ENCODE measurements around the gene TSSC4. TPM values are rescaled to one million over a fixed set of nuclear protein-coding genes. Genes with fewer than 3 reads are reported as not detected.

Gene TSSC4
- total RNA-seq, 3 donors from 2014 or later: 33.9 to 58.8 (median 39.2) TPM

DNA sequence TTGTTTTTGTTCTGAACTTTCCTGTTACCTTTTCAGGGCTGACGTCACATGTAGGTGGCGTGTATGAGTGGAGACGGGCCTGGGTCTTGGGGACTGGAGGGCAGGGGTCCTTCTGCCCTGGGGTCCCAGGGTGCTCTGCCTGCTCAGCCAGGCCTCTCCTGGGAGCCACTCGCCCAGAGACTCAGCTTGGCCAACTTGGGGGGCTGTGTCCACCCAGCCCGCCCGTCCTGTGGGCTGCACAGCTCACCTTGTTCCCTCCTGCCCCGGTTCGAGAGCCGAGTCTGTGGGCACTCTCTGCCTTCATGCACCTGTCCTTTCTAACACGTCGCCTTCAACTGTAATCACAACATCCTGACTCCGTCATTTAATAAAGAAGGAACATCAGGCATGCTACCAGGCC is 3.5 kb upstream of the TSSC4 start:
- Histone ChIP-seq H3K9me3 (no peaks in the 10 kb centered on the region), H3K36me3 (ENCODE audit: low read depth) (peaks cover 6% of the 10 kb centered on the region), H3K4me3 (no peak overlapping the region), H3K4me1 (ENCODE audit: low read depth) (peaks cover 19% of the 10 kb centered on the region)
- ATAC-seq: no peak
- DNase-seq: no peak
- TF ChIP-seq, protein P1, sequence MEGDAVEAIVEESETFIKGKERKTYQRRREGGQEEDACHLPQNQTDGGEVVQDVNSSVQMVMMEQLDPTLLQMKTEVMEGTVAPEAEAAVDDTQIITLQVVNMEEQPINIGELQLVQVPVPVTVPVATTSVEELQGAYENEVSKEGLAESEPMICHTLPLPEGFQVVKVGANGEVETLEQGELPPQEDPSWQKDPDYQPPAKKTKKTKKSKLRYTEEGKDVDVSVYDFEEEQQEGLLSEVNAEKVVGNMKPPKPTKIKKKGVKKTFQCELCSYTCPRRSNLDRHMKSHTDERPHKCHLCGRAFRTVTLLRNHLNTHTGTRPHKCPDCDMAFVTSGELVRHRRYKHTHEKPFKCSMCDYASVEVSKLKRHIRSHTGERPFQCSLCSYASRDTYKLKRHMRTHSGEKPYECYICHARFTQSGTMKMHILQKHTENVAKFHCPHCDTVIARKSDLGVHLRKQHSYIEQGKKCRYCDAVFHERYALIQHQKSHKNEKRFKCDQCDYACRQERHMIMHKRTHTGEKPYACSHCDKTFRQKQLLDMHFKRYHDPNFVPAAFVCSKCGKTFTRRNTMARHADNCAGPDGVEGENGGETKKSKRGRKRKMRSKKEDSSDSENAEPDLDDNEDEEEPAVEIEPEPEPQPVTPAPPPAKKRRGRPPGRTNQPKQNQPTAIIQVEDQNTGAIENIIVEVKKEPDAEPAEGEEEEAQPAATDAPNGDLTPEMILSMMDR (IDR thresholded peaks at IDR 0.05): no peak
- intact Hi-C loops (cut with DNase I, micrococcal nuclease): no loop called here

DNA sequence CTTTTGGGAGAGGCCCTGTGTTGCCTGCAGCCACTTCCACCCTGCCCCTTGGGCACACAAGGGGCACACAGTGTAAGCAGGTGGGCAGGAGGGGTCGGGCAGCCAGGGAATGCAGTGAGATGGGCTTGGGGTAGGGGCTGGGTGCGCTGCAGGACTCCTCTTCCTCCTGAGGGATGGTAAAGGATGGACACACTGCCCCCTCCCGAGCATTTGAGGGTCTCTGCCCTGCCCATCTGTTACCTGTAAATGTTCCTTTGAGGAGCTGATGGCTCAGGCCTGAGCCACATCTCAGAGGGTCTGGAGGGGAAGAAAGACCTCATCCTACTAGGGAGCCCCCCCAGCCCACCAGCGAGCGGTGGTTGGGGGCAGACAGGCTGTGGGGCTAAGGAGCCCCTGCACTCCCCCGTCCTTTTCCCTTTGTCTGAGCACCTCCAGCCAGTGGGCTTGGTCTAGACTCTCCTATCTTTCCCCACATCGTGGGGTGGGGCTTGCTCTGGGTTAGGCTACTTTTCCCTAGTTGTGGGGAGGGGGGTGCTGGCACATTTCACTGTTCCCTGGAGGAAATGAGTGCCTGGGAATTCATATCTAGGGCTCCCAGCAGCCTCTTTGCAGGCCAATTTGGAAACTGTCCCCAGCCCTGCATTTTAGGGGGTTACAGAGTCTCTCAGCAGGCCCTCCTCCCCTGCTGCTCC is 1.7 kb upstream of the TSSC4 start:
- TF ChIP-seq, protein P1 (IDR thresholded peaks at IDR 0.05): no peak
- Histone ChIP-seq H3K4me3 (no peak overlapping the region), H3K9me3 (no peaks in the 10 kb centered on the region), H3K36me3 (ENCODE audit: low read depth) (peaks cover 6% of the 10 kb centered on the region), H3K4me1 (ENCODE audit: low read depth) (peaks cover 23% of the 10 kb centered on the region)
- intact Hi-C loops (cut with DNase I, micrococcal nuclease): no loop called here
- ATAC-seq: no peak
- no peak for DNase-seq

DNA sequence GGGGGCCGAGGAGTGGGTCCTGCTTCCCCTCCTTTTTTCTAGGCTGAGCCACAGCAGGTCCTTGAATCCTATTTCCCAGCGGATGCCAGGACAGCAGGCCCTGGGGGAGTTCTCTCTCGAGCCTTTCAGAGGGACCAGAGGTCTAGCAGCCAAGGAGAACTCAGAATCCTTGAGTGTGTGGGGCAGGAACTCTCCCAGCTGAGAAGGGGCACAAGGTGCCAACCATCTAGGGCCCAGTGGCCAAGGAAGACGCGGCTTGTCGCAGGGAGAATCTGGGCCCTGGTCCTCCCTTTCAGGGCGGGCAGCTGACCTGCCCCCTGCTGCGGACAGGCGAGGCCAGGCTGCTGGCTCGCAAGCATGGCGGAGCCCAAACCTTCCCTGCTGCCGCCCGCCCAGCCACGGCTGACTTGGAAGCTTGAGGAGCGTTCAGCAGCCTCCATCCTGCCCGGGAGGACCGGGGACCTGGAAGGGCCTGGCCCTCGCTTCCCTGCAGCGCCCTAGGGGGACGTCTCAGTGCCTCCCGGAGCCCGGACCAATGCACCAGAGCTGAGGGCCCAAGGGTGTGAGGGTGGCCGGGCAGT is 972 bp upstream of the TSSC4 start:
- DNase-seq (peak in 1 of 3 donors; percentile 40), ATAC-seq (peak; percentile 9)
- TF ChIP-seq, protein P1 (IDR thresholded peaks at IDR 0.05): no peak
- Histone ChIP-seq H3K4me3 (peak overlapping the region; percentile 90), H3K4me1 (ENCODE audit: low read depth) (peaks cover 23% of the 10 kb centered on the region), H3K9me3 (no peaks in the 10 kb centered on the region), H3K36me3 (ENCODE audit: low read depth) (peaks cover 6% of the 10 kb centered on the region)
- intact Hi-C loops (cut with DNase I, micrococcal nuclease): no loop called here

DNA sequence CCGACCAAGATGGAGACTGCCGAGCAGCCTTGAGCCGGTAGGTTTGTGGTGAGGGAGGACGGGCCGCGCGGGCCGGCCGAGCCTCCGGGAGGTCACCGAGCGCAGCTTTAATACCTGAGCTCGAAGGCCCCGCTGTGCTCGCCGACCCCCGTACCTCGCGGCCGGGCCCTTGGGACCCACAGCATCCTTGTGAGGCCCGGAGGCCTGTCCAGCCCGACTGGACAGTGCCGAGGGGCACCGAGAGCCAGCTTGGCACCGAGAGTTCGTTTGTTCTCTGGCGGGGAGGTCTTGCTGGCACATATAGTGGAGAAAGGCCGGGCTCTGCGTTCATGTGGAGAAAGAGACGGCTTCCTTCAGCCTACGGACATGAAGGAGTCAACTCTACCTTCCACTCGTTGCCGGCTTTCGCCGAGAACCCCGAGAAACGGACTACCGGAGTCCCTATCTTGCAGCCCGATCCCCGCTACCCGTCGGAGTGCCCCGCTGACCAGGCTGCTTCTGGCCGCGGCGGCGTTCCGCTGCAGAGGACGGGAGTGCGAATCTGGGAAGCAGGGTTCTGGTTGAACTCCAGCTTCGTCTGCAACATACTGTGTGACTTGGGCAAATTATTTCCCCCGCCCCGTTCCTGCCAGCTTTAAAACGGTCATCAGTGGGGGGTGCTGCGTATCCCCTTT is 349 bp downstream of the TSSC4 start:
- Histone ChIP-seq H3K4me3 (peak overlapping the region; percentile 90), H3K4me1 (ENCODE audit: low read depth) (peaks cover 23% of the 10 kb centered on the region), H3K9me3 (no peaks in the 10 kb centered on the region), H3K36me3 (ENCODE audit: low read depth) (peaks cover 6% of the 10 kb centered on the region)
- DNase-seq (peak in 1 of 3 donors; percentile 55), ATAC-seq (peak; percentile 0)
- intact Hi-C loops (cut with DNase I, micrococcal nuclease): no loop called here
- TF ChIP-seq, protein P1 (IDR thresholded peaks at IDR 0.05): no peak

DNA sequence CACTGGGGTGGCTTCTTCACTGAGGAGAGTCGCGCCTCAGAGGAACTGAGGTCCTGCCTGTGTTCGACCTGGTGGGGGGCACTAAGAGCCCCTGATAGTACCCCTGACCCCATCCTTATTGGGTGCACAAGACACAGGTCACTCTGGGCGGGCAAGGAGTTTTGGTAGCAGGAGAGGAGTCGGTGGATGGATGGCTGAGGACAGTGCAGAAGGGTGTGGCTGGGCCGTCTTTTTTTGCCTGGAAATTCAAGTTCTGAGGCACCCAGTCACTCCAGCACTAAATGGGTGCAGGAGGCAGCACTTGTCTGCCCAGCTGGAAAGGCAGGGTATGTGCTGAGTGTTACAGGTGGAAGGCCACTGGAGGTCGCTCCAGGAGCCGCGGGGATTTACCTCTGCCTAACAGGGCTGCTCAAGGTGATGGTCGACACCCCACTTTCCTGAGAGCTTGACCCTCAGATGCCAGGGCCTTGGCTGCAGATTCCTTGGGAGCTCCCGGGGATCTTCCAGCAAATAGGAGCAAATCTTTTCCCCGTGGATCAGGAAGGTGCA is 960 bp downstream of the TSSC4 start:
- H3K4me3 ChIP-seq: peak overlapping the region; percentile 90
- H3K9me3 ChIP-seq: no peaks in the 10 kb centered on the region
- TF ChIP-seq, protein P1 (IDR thresholded peaks at IDR 0.05): no peak
- H3K4me1 ChIP-seq (ENCODE audit: low read depth): peaks cover 23% of the 10 kb centered on the region
- DNase-seq (no peak), ATAC-seq (no peak)
- intact Hi-C loops (cut with DNase I, micrococcal nuclease): no loop called here
- H3K36me3 ChIP-seq (ENCODE audit: low read depth): peaks cover 6% of the 10 kb centered on the region

Measured in mucosa of descending colon (tissue), 3 donors.